A673 (cell line): ENCODE results near the gene GAREM1. TPM values are rescaled to one million over a fixed set of nuclear protein-coding genes. Genes with fewer than 3 reads are reported as not detected.
"Not testable (repeated sequence)": the region's sequence is repeated elsewhere in the genome, so short reads cannot be mapped to it uniquely, and the experiment has no call there.

Experiments
- BruUV-seq: library from RNA; stranded (reverse); fragments of 400-500 nt; replicated peaks from 2 replicates; lab custom pipeline; 2021; lab: Mats Ljungman, UMichigan
- CTCF ChIA-PET: fragments of 300-600 bp; sonication (Branson Sonifier 250); formaldehyde crosslinking; loops from one replicate; lab custom pipeline; 2022; ENCODE audit warnings: antibody characterized with exemption; lab: Charles Lee
- POLR2A ChIA-PET: fragments of 300-600 bp; sonication (Branson Sonifier 250); formaldehyde crosslinking; loops from one replicate; lab custom pipeline; 2022; ENCODE audit warnings: antibody characterized with exemption; ENCODE audit not compliant: low non-redundant PET; lab: Charles Lee
- DNase-seq: peaks from one replicate; pipeline ENCODE4 v3.0.0-alpha.2; 2015; ENCODE audit warnings: low spot score
- H3K27ac ChIP-seq: fragments of 200-600 bp; sonication (generic); 2 replicates; pipeline ENCODE4 v1.5.1; 2016; ENCODE audit warnings: mixed run types, low read depth, mild to moderate bottlenecking, mixed read lengths, antibody characterized with exemption, low read length; ENCODE audit not compliant: poor library complexity, severe bottlenecking
- H3K27me3 ChIP-seq: fragments of 200-600 bp; sonication (generic); replicated peaks from 2 replicates; pipeline ENCODE4 v1.6.1; 2017; ENCODE audit warnings: mixed run types, low read depth, mild to moderate bottlenecking, mixed read lengths, antibody characterized with exemption, low read length; ENCODE audit not compliant: insufficient read depth, poor library complexity
- H3K36me3 ChIP-seq: fragments of 200-600 bp; sonication (generic); 2 replicates; pipeline ENCODE4 v1.6.1; 2016; ENCODE audit warnings: mixed run types, mild to moderate bottlenecking, mixed read lengths, antibody characterized with exemption, low read length; ENCODE audit not compliant: insufficient read depth, poor library complexity, severe bottlenecking
- H3K4me1 ChIP-seq: fragments of 200-600 bp; sonication (generic); 2 replicates; pipeline ENCODE4 v1.6.1; 2017; ENCODE audit warnings: mixed run types, mild to moderate bottlenecking, mixed read lengths, antibody characterized with exemption, low read length; ENCODE audit not compliant: insufficient read depth, poor library complexity, severe bottlenecking
- H3K4me3 ChIP-seq: fragments of 200-600 bp; sonication (generic); 2 replicates; pipeline ENCODE4 v1.5.1; 2016; ENCODE audit warnings: low read depth, mixed run types, mild to moderate bottlenecking, mixed read lengths, low read length; ENCODE audit not compliant: poor library complexity, severe bottlenecking
- H3K9me3 ChIP-seq: fragments of 200-600 bp; sonication (generic); 2 replicates; pipeline ENCODE4 v1.6.1; 2016; ENCODE audit warnings: mixed run types, low read depth, mild to moderate bottlenecking, mixed read lengths, antibody characterized with exemption, low read length; ENCODE audit not compliant: poor library complexity, severe bottlenecking
- CTCF ChIP-seq: fragments of 300-800, 200-600 bp; sonication (generic); conservative IDR thresholded peaks from 2 replicates; pipeline ENCODE4 v1.5.1; 2017; ENCODE audit warnings: low read depth, mild to moderate bottlenecking, antibody characterized with exemption, low read length, moderate library complexity, mixed read lengths
- EZH2 ChIP-seq: fragments of 200-600 bp; sonication (generic); IDR thresholded peaks from 2 replicates; pipeline ENCODE4 v1.6.1; 2017; ENCODE audit warnings: borderline replicate concordance, low read depth, mild to moderate bottlenecking, mixed read lengths, antibody characterized with exemption, low read length; ENCODE audit not compliant: poor library complexity, severe bottlenecking
- intact Hi-C: fragments of 100-400 bp; cut with micrococcal nuclease; formaldehyde crosslinking; loops from one replicate; pipeline ENCODE4 v1.10.0; 2022; ENCODE audit not compliant: unreplicated experiment
- total RNA-seq: library from RNA; stranded (reverse); gene quantifications from 2 replicates; pipeline ENCODE4 v1.2.3, GENCODE V29; 2021

GAREM1 gene
- total RNA-seq, 1 experiment from 2014 or later, result 8.4 TPM

GRCh38 chr18:32242395-32242794, 228.3 kb downstream of the GAREM1 start:
- no peaks in the 10 kb centered on the region for H3K27me3 ChIP-seq
- intact Hi-C loops, result no loop called here
- CTCF ChIA-PET, result no interaction called here
- no peaks in the 10 kb centered on the region for H3K9me3 ChIP-seq
- H3K4me1 ChIP-seq, result no peaks in the 10 kb centered on the region
- H3K27ac ChIP-seq, result no peak overlapping the region
- no peak overlapping the region for H3K4me3 ChIP-seq
- TF ChIP-seq CTCF, result no peak
- no peak for TF ChIP-seq EZH2
- POLR2A ChIA-PET, result no interaction called here
- no peak for DNase-seq
- no peaks in the 10 kb centered on the region for H3K36me3 ChIP-seq
- no TSS peak for BruUV-seq

- CTCF ChIA-PET, result no interaction called here
- BruUV-seq, result no TSS peak
- Histone ChIP-seq H3K27me3 (no peaks in the 10 kb centered on the region), H3K4me1 (no peaks in the 10 kb centered on the region), H3K36me3 (no peaks in the 10 kb centered on the region), H3K4me3 (no peak overlapping the region), H3K27ac (no peak overlapping the region), H3K9me3 (no peaks in the 10 kb centered on the region)
- POLR2A ChIA-PET, result no interaction called here
- intact Hi-C loops, result no loop called here
- no peak for DNase-seq
- no peak for TF ChIP-seq EZH2
- no peak for TF ChIP-seq CTCF
Measured at GRCh38 chr18:32238635-32239268, 231.9 kb downstream of the GAREM1 start.

GRCh38 chr18:32237049-32237448, 233.6 kb downstream of the GAREM1 start:
- POLR2A ChIA-PET, result no interaction called here
- CTCF ChIA-PET, result no interaction called here
- Histone ChIP-seq H3K4me3 (no peak overlapping the region), H3K9me3 (no peaks in the 10 kb centered on the region), H3K27ac (no peak overlapping the region), H3K36me3 (no peaks in the 10 kb centered on the region), H3K4me1 (no peaks in the 10 kb centered on the region), H3K27me3 (no peaks in the 10 kb centered on the region)
- no TSS peak for BruUV-seq
- intact Hi-C loops, result no loop called here
- DNase-seq, result no peak
- TF ChIP-seq CTCF (no peak), EZH2 (no peak)

GRCh38 chr18:32233348-32233747, 237.3 kb downstream of the GAREM1 start:
- CTCF ChIA-PET, H3K27ac ChIP-seq, H3K36me3 ChIP-seq, H3K4me3 ChIP-seq, BruUV-seq, POLR2A ChIA-PET, DNase-seq, H3K27me3 ChIP-seq, intact Hi-C loops, H3K9me3 ChIP-seq, H3K4me1 ChIP-seq: not testable (repeated sequence)
